C4-2B (cell line): ENCODE measurements around the gene UTP3.
"Not testable (repeated sequence)": the region's sequence is repeated elsewhere in the genome, so short reads cannot be mapped to it uniquely, and the experiment has no call there.

Experiments
- ZFX ChIP-seq: fragments of 450-650 bp; IDR thresholded peaks from 2 replicates; pipeline ENCODE4 v1.6.1; 2017
- TF ChIP-seq, protein P1 (sequence below): fragments of 450-650 bp; conservative IDR thresholded peaks from 2 replicates; pipeline ENCODE4 v1.5.1; 2017; ENCODE audit warnings: mild to moderate bottlenecking

DNA sequence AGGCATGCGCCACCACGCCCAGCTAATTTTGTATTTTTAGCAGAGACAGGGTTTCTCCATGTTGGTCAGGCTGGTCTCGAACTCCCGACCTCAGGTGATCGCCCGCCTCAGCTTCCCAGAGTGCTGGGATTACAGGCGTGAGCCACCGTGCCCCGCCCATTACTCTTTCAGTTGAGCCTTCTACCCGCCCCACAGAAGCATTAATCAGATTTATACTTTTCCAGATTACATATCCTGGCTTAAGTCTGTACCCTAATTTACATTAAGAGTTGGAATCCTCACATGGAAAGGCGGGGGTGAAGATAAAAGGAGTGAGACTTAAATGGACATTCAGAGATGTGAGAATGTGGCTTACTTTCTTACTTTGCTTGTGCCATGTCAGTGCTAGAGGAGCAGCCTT, 38.2 kb downstream of the UTP3 start:
- TF ChIP-seq, protein P1, sequence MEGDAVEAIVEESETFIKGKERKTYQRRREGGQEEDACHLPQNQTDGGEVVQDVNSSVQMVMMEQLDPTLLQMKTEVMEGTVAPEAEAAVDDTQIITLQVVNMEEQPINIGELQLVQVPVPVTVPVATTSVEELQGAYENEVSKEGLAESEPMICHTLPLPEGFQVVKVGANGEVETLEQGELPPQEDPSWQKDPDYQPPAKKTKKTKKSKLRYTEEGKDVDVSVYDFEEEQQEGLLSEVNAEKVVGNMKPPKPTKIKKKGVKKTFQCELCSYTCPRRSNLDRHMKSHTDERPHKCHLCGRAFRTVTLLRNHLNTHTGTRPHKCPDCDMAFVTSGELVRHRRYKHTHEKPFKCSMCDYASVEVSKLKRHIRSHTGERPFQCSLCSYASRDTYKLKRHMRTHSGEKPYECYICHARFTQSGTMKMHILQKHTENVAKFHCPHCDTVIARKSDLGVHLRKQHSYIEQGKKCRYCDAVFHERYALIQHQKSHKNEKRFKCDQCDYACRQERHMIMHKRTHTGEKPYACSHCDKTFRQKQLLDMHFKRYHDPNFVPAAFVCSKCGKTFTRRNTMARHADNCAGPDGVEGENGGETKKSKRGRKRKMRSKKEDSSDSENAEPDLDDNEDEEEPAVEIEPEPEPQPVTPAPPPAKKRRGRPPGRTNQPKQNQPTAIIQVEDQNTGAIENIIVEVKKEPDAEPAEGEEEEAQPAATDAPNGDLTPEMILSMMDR, result not testable (repeated sequence)
- not testable (repeated sequence) for TF ChIP-seq ZFX
